Gastroesophageal sphincter (tissue), 4 donors: ENCODE results near the gene SHANK3. TPM values are rescaled to one million over a fixed set of nuclear protein-coding genes. Genes with fewer than 3 reads are reported as not detected.
"Not testable (repeated sequence)": the region's sequence is repeated elsewhere in the genome, so short reads cannot be mapped to it uniquely, and the experiment has no call there.

Experiments
- ATAC-seq: fragments of 150-250 bp; one replicate; pipeline ENCODE4 v1.9.1; 2016; ENCODE audit warnings: mild to moderate bottlenecking, moderate library complexity
- H3K27ac ChIP-seq, 4 donors: fragments of 200-600 bp; sonication (generic) in 3 of 4; 1 replicate in 3 of 4; 2 replicates in 1 of 4; pipeline ENCODE4 v1.5.1; 2016 to 2019
- H3K27me3 ChIP-seq: fragments of 200-600 bp; sonication (generic); one replicate; pipeline ENCODE4 v1.5.1; 2019
- H3K36me3 ChIP-seq, 2 donors: fragments of 200-600 bp; sonication (generic); one replicate each; pipeline ENCODE4 v1.5.1; 2019; ENCODE audit warnings: control low read depth in 1 of 2
- H3K4me1 ChIP-seq, 3 donors: fragments of 200-600 bp; sonication (generic); 1 replicate in 2 of 3; 2 replicates in 1 of 3; pipeline ENCODE4 v1.5.1; 2016 to 2019; ENCODE audit warnings: control low read depth in 2 of 3
- H3K4me3 ChIP-seq, 2 donors: fragments of 200-600 bp; sonication (generic); one replicate each; pipeline ENCODE4 v1.5.1; 2019; ENCODE audit warnings: mild to moderate bottlenecking in 1 of 2, moderate library complexity in 1 of 2
- H3K9me3 ChIP-seq, 3 donors: fragments of 200-600 bp; sonication (generic); one replicate each; pipeline ENCODE4 v1.5.1; 2017 to 2019; ENCODE audit warnings: control low read depth in 2 of 3
- CTCF ChIP-seq, 4 experiments: fragments of 200-600 bp in 2 of 4; fragments of 450-650 bp in 2 of 4; sonication (generic) in 1 of 4; IDR thresholded peaks; one replicate each; pipeline ENCODE4 v1.5.1; 2017 to 2019; ENCODE audit warnings: antibody characterized with exemption in 4 of 4, mild to moderate bottlenecking in 2 of 4, moderate library complexity in 2 of 4
- EP300 ChIP-seq: sonication (generic); formaldehyde crosslinking; IDR thresholded peaks from one replicate; pipeline ENCODE4 v1.6.1; 2017; ENCODE audit warnings: antibody characterized with exemption, mild to moderate bottlenecking
- POLR2A ChIP-seq, 2 donors: fragments of 450-650 bp; IDR thresholded peaks; one replicate each; pipeline ENCODE4 v1.6.1; 2017; ENCODE audit warnings: antibody characterized with exemption in 2 of 2, mild to moderate bottlenecking in 2 of 2, moderate library complexity in 1 of 2
- POLR2AphosphoS5 ChIP-seq: sonication (generic); formaldehyde crosslinking; IDR thresholded peaks from one replicate; pipeline ENCODE4 v1.6.1; 2017; ENCODE audit warnings: antibody characterized with exemption
- WGBS, 2 donors: methylation state at CpG; one replicate each; pipeline ENCODE4 v1.1.5; 2018; ENCODE audit warnings: low coverage in 1 of 2; 5-methylcytosine and 5-hydroxymethylcytosine counted together
- total RNA-seq, 4 donors: library from RNA; depleted of rRNA; stranded (reverse); fragments of >200 nt; gene quantifications; one replicate each; pipeline ENCODE4 v1.1.0, GENCODE V29; 2016

SHANK3 gene
- total RNA-seq, 4 donors from 2014 or later = 5.9 to 20.5 (median 13.0) TPM

DNA sequence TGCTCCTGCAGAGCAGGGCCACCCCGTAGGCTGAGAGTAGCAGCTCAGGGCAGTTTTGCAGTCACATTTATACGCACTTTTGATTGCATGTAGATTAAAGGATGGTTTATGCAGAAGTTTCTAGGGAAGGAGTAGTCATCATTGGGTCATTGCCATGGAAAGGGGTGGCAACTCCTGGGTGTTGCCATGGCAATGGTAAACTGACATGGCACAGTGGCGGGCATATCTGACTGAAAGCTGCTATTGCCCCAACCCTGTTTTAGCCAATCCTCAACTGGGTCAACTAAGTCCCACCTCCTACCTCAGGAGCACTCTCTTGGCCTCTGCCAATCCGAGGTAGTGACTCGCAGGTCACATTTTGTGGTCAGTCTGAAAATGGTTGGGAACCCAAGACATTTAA is 42.2 kb upstream of the SHANK3 start:
- 89 to 93% methylated on average over 3 to 4 of the region's 5 CpGs for WGBS, 2 donors
- H3K27me3 ChIP-seq = no peaks in the 10 kb centered on the region
- no peaks in the 10 kb centered on the region for H3K9me3 ChIP-seq
- peaks cover 0 to 14% of the 10 kb centered on the region in 2 donors for H3K36me3 ChIP-seq
- no peak overlapping the region for H3K27ac ChIP-seq
- H3K4me3 ChIP-seq = no peak overlapping the region
- H3K4me1 ChIP-seq = peaks cover 0 to 26% (median 14%) of the 10 kb centered on the region in 3 donors
- TF ChIP-seq POLR2A (IDR thresholded peaks at IDR 0.05) (no peak), POLR2AphosphoS5 (no peak)
- ATAC-seq = no peak

GRCh38 chr22:50633086-50633485 is 39.5 kb upstream of the SHANK3 start:
- Histone ChIP-seq H3K27me3 (no peaks in the 10 kb centered on the region), H3K36me3 (no peaks in the 10 kb centered on the region), H3K27ac (no peak overlapping the region), H3K9me3 (no peaks in the 10 kb centered on the region), H3K4me3 (no peak overlapping the region), H3K4me1 (peaks cover 0 to 9% (median 6%) of the 10 kb centered on the region in 3 donors)
- WGBS, 2 donors = 86% methylated on average over 4 of the region's 5 CpGs
- TF ChIP-seq CTCF (IDR thresholded peaks at IDR 0.05) (no peak), POLR2A (IDR thresholded peaks at IDR 0.05) (no peak), POLR2AphosphoS5 (no peak), EP300 (no peak)
- no peak for ATAC-seq

DNA sequence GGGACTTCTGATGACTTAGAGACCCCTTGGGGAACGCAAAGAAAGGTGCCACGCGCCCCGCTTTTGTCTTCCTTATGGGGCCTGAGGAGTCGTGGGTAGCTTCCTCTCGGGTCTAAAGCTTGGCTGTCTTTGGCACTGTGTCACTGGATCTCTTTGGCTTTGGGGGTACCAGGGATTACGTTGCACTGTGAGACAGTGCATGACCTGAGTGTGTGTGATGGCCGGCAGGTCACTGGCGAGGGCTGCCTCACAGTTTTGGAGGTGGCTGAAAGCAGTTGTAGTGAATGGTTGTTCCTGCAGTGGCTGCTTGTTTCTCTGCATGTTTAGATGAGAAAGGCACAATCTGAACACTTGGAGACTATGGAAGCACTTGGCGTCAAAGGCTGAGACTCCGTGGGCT is 38.9 kb upstream of the SHANK3 start:
- Histone ChIP-seq H3K4me3 (no peak overlapping the region), H3K27me3 (no peaks in the 10 kb centered on the region), H3K27ac (no peak overlapping the region), H3K36me3 (no peaks in the 10 kb centered on the region), H3K4me1 (peaks cover 0 to 4% (median 2%) of the 10 kb centered on the region in 3 donors), H3K9me3 (no peaks in the 10 kb centered on the region)
- TF ChIP-seq EP300 (no peak), POLR2AphosphoS5 (no peak), POLR2A (IDR thresholded peaks at IDR 0.05) (no peak), CTCF (IDR thresholded peaks at IDR 0.05) (no peak)
- WGBS, 2 donors = 78 to 92% methylated on average over 3 to 8 of the region's 11 CpGs
- no peak for ATAC-seq

GRCh38 chr22:50635591-50635990 is 37.0 kb upstream of the SHANK3 start:
- Histone ChIP-seq H3K9me3 (no peaks in the 10 kb centered on the region), H3K4me1 (no peaks in the 10 kb centered on the region), H3K27ac (no peak overlapping the region), H3K27me3 (no peaks in the 10 kb centered on the region), H3K36me3 (no peaks in the 10 kb centered on the region), H3K4me3 (no peak overlapping the region)
- WGBS, 2 donors = no CpG with 5 or more reads among the region's 11 CpGs
- TF ChIP-seq CTCF (IDR thresholded peaks at IDR 0.05) = no peak
- TF ChIP-seq POLR2AphosphoS5 = no peak
- TF ChIP-seq EP300 = no peak
- TF ChIP-seq POLR2A (IDR thresholded peaks at IDR 0.05) = no peak
- ATAC-seq = no peak

DNA sequence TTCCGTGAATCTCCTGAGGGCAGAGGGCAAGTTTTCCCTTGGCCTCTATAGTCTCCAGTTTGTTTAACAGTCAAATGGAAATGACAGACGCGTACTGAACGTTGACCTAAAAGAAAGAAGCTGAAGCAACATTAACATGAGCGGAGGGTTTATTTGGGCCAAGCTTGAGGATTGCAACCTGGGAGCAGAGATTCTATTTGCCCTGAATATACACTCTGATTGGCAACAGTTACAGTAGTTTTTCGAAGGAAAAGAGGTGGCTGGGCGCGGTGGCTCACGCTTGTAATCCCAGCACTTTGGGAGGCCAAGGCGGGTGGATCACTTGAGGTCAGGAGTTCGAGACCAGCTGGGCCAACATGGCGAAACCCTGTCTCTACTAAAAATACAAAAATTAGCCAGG is 32.3 kb upstream of the SHANK3 start:
- H3K36me3 ChIP-seq, H3K4me3 ChIP-seq, H3K9me3 ChIP-seq, ATAC-seq, H3K27ac ChIP-seq: not testable (repeated sequence)
- WGBS, 2 donors = 99 to 100% methylated on average over 1 to 11 of the region's 12 CpGs
- Histone ChIP-seq H3K27me3 (peaks cover 41% of the 10 kb centered on the region), H3K4me1 (peaks cover 0 to 14% (median 5%) of the 10 kb centered on the region in 3 donors)

DNA sequence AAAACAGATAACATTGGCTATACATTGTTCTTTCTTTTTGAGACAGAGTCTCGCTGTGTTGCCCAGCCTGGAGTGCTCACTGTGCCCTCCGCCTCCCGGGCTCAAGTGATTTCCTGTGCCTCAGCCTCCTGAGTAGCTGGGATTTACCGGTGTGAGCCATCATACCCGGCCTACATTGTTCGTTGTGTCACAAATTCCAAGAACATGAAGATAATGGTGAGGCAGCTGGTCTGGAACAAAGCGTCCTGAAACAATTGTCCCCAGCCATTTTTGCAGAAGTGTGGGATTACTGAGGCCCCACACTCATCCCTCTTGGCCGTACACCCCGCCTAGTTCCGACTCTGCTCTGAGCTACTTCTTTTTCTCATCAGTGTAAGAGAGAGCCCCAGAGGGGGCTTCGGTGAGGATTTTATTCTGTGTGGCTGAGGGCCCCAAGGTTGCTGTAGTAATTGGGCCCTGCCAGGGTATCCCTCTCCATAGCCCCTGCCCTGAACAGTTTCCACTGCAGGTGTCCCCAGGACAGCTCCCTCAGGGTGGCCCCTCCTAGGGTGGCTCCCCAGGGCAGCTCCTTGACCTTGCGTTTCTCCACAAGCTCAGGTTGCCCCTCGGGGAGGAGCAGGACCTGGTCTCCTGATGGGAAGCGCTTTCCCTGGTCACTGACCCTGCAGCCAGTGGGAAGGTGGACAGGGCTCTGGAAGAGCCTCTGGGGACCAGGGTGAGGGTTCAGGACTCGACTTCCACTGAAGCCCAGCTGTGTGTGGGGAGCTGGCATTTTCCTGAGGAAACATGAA is 31.6 kb upstream of the SHANK3 start:
- 83 to 88% methylated on average over 9 to 11 of the region's 15 CpGs for WGBS, 2 donors
- TF ChIP-seq POLR2AphosphoS5 (no peak), EP300 (no peak), POLR2A (IDR thresholded peaks at IDR 0.05) (no peak), CTCF (IDR thresholded peaks at IDR 0.05) (no peak)
- Histone ChIP-seq H3K4me1 (peaks cover 0 to 14% (median 5%) of the 10 kb centered on the region in 3 donors), H3K9me3 (no peaks in the 10 kb centered on the region), H3K36me3 (no peaks in the 10 kb centered on the region), H3K27ac (peak overlapping the region in 3 of 4 donors; percentile 2 to 59 (median 56)), H3K4me3 (no peak overlapping the region), H3K27me3 (peaks cover 49% of the 10 kb centered on the region)
- no peak for ATAC-seq
